ENCODE results near the gene ITIH4.

DNA sequence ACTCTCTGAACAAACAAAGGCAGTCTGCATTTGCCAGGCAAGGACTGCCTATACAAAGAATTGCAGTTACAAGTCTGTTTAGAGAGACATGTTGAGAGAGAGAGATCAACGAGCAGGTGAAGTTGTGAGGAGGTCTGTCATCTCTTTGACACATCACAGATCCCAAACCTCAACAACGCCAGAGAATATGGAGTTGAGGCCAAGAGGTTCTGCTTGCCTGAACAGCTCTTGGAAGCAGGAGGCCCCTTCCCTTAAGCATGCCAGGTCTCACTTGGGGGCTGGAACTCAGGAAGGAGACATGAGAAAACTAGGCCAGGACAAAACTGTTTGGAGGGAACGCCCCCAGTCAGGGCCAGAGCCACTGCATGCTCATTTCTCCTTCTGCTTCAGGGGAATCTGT, 26.7 kb upstream of the ITIH4 start:
- TF ChIP-seq CTCF (conservative IDR thresholded peaks at IDR 0.05 in 1 of 2, IDR thresholded peaks at IDR 0.05 in 1 of 2; ENCODE audit: extremely low read depth in 1 of 2, insufficient read depth in 1 of 2, low read depth in 1 of 2, low read length in 2 of 2) (no peak), EZH2 (IDR thresholded peaks at IDR 0.05; ENCODE audit: borderline replicate concordance, low read length) (no peak)
